ENCODE results near the gene DGKA. TPM values are rescaled to one million over a fixed set of nuclear protein-coding genes. Genes with fewer than 3 reads are reported as not detected.

The DGKA gene
- 141 and 497 TPM in 2 replicates for total RNA-seq

GRCh38 chr12:55930771-55931316 lies at the start of gene DGKA:
Gene DGKA (plus strand): TSS chr12:55931162. CDS start chr12:55936504, 5,342 bp downstream.

GRCh38 chr12:55927588-55928502 lies 3.1 kb upstream of the DGKA start, which contains the start of gene PYM1:
Gene PYM1 (minus strand): TSS chr12:55927894. CDS start chr12:55927761, 133 bp downstream.

GRCh38 chr12:55965941-55966407 lies 35.0 kb downstream of the DGKA start, which contains the start of gene PMEL:
Gene PMEL (minus strand): TSS chr12:55966042. CDS start chr12:55966011, 31 bp downstream.

GRCh38 chr12:55966408-55967281 lies 35.7 kb downstream of the DGKA start, which contains the start of gene CDK2:
Gene CDK2 (plus strand): TSS chr12:55966830. CDS start chr12:55967009, 179 bp downstream.

GRCh38 chr12:55973599-55974307 lies 42.8 kb downstream of the DGKA start, which contains the start of gene RAB5B:
Gene RAB5B (plus strand): TSS chr12:55974078. CDS start chr12:55986961, 12,883 bp downstream.

GRCh38 chr12:55996715-55997534 lies 66.0 kb downstream of the DGKA start, which contains the start of gene SUOX:
Gene SUOX (plus strand): TSS chr12:55997276. CDS start chr12:56002222, 4,946 bp downstream.

Other genes with a start within 250 kb of the DGKA start
- 0.05 and 0.28 TPM in 2 replicates for gene ITGA7, start 223.3 kb upstream of the DGKA start, total RNA-seq
- gene BLOC1S1, start 215.1 kb upstream of the DGKA start, total RNA-seq, result 108 and 152 TPM in 2 replicates
- 0.63 TPM in 1 of 2 replicates, not detected in the other for gene RDH5, start 210.8 kb upstream of the DGKA start, total RNA-seq
- 551 and 563 TPM in 2 replicates for gene CD63, start 202.2 kb upstream of the DGKA start, total RNA-seq
- gene GDF11, start 188.0 kb upstream of the DGKA start, total RNA-seq, result 6.0 and 9.2 TPM in 2 replicates
- gene SARNP, start 113.4 kb upstream of the DGKA start, total RNA-seq, result 116 and 121 TPM in 2 replicates
- gene ORMDL2, start 113.1 kb upstream of the DGKA start, total RNA-seq, result 37.2 and 39.4 TPM in 2 replicates
- 19.1 and 29.6 TPM in 2 replicates for gene DNAJC14, start 101.6 kb upstream of the DGKA start, total RNA-seq
- gene MMP19, start 88.2 kb upstream of the DGKA start, total RNA-seq, result 1.1 and 1.2 TPM in 2 replicates
- gene PYM1, start 3.3 kb upstream of the DGKA start, total RNA-seq, result 57.3 and 64.0 TPM in 2 replicates
- gene PMEL, start 34.9 kb downstream of the DGKA start, total RNA-seq, result 1.9 and 2.6 TPM in 2 replicates
- 36.7 and 43.8 TPM in 2 replicates for gene CDK2, start 35.7 kb downstream of the DGKA start, total RNA-seq
- gene RAB5B, start 42.9 kb downstream of the DGKA start, total RNA-seq, result 47.2 and 66.3 TPM in 2 replicates
- gene SUOX, start 66.1 kb downstream of the DGKA start, total RNA-seq, result 14.6 and 15.9 TPM in 2 replicates
- gene IKZF4, start 89.9 kb downstream of the DGKA start, total RNA-seq, result 2.2 and 4.6 TPM in 2 replicates
- 1,471 and 1,883 TPM in 2 replicates for gene RPS26, start 110.8 kb downstream of the DGKA start, total RNA-seq
- 22.6 and 36.5 TPM in 2 replicates for gene ERBB3, start 149.0 kb downstream of the DGKA start, total RNA-seq
- 322 and 323 TPM in 2 replicates for gene PA2G4, start 173.4 kb downstream of the DGKA start, total RNA-seq
- gene RPL41, start 185.5 kb downstream of the DGKA start, total RNA-seq, result 4,695 and 6,389 TPM in 2 replicates
- 0.98 and 2.2 TPM in 2 replicates for gene ZC3H10, start 187.1 kb downstream of the DGKA start, total RNA-seq
- 152 and 202 TPM in 2 replicates for gene ESYT1, start 197.1 kb downstream of the DGKA start, total RNA-seq
- 56.0 and 95.3 TPM in 2 replicates for gene MYL6B, start 221.4 kb downstream of the DGKA start, total RNA-seq
- 1,958 and 2,366 TPM in 2 replicates for gene MYL6, start 227.2 kb downstream of the DGKA start, total RNA-seq

All from airway epithelial cell (primary cell).